HG03558 (cell line): ENCODE data around the gene NIT1.
"Not testable (repeated sequence)": the region's sequence is repeated elsewhere in the genome, so short reads cannot be mapped to it uniquely, and the experiment has no call there.

Source experiments
- ATAC-seq: cut with Tn5 transposase; IDR thresholded peaks from one replicate; pipeline ENCODE4 v1.9.1; 2021; ENCODE audit warnings: moderate number of reproducible peaks; ENCODE audit not compliant: unreplicated experiment; ENCODE audit errors: extremely low read depth

Gene NIT1

DNA sequence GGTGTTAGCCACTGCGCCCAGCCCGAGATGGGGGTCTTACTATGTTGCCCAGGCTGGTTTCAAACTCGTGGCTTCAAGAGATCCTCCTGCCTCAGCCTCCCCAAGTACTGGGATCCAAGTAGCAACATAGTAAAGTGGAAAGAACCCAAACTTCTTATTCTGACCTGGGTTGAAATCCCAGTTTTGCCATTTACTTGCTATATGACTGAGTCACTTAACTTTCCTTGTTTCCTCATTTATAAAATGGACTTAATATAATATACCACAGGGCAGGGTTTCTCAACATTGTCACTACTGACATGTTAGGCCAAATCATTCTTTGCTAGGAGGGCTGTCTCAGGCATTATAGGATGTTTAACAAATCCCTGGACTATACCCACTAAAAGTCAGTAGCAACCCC, 6.8 kb upstream of the NIT1 start:
- ATAC-seq = no peak

DNA sequence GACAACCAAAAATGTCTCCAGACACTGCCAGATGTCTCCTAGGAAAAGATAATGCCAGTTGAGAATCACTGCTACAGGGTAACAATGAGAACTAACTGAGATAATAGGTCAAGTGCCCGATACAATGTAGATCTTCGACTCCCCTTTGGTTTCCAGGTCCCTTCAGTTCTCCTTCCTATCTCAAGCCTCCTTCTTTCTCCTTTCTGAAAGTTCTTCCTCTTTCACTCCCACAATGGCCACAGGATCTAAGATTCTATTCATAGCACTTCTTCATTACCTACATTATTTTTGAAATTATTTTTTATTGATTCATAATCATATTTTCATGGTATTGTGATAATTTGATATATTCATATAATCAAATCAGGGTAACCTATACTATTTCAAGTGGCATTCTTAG, 6.4 kb upstream of the NIT1 start:
- no peak for ATAC-seq

DNA sequence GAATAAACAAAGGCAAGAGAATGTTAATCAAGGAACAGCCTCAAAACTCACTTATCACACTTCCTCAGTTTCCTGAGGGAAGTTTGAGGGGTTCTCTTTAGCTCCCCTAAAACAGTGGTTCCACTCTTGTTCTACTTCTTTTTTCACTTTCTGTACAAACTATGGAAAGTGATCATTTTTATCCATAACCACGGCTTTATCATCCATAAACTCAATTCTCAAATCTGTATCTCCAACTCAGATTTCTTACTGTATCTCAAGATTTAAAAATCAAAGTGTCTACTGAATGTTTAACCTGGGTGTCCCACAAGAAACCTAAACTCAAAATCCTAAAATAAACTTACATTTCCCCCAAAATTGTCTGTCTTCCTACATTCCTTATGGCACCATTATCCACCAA, 4.0 kb upstream of the NIT1 start:
- no peak for ATAC-seq

DNA sequence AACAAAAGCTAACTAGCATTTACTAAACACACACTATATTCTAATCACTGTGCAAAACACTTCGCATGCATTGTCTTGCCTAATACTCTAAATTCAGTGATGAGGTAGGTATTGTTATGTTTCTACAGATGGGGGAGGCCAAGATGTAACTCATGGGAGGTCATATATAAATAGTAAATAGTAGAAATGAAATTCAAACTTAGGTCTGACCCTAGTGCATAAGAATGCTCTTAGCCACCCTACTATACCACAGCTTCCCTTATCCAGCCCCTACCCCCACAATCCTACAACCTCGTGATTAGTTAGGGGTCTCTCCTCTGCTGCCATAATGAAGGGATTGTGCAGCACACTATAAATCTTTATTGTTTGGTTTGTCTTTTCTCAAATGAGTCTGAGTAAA, 3.3 kb upstream of the NIT1 start:
- ATAC-seq = no peak

DNA sequence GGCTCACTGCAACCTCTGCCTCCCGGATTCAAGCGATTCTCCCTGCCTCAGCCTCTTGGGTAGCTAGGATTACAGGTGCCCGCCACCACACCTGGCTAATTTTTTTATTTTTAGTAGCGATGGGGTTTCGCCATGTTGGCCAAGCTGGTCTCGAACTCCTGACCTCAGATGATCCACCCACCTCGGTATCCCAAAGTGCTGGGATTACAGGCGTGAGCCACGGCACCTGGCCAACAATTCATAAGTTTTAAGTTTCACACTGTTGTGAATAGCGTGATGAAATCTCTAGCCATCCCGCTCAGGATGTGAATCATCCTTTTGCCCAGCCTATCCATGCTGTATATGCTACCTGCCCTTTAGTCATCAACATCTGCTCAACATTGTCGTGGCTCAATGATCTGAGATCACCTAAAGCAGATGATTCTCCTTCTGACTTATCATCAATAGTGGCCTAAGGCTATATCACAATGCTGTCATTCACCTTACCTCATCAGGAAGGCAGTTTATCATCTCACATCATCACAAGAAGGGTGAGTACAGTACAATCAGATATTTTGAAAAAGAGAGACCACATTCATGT, 2.7 kb upstream of the NIT1 start:
- no peak for ATAC-seq

DNA sequence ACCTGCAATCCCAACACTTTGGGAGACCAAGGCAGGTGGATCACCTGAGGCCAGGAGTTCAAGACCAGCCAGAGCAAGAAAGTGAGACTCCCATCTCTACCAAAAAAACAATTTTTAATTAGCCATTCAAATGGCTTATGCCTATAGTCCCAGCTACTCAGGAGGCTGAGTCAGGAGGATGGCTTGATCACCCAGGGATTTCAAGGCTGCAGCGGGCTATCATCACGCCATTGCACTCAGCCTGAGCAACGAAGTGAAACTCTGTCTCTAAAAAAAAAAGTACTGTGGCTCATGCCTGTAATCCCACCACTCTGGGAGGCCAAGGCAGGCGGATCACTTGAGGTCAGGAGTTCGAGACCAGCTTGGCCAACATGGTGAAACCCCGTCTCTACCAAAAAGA, 1.9 kb upstream of the NIT1 start:
- not testable (repeated sequence) for ATAC-seq

DNA sequence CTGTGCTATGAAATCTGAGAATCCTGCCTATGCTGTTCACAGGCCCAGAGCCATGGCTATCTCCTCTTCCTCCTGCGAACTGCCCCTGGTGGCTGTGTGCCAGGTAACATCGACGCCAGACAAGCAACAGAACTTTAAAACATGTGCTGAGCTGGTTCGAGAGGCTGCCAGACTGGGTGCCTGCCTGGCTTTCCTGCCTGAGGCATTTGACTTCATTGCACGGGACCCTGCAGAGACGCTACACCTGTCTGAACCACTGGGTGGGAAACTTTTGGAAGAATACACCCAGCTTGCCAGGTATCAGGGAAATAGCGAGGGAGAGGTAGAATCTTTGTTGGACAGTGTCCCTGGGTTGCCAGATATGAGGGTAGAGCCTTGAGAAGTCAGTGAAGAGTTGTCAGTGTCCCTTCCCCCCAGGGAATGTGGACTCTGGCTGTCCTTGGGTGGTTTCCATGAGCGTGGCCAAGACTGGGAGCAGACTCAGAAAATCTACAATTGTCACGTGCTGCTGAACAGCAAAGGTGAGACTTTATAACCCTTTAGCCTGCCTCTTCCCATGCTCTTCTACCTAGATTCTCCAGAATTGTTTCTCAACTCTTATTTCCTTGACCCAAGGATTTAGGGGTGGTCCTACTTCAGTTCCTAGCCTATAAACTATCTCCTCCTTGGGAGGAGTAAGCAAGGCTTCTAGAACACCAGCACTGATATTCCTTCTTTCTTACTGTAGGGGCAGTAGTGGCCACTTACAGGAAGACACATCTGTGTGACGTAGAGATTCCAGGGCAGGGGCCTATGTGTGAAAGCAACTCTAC, 1.4 kb downstream of the NIT1 start:
- no peak for ATAC-seq

DNA sequence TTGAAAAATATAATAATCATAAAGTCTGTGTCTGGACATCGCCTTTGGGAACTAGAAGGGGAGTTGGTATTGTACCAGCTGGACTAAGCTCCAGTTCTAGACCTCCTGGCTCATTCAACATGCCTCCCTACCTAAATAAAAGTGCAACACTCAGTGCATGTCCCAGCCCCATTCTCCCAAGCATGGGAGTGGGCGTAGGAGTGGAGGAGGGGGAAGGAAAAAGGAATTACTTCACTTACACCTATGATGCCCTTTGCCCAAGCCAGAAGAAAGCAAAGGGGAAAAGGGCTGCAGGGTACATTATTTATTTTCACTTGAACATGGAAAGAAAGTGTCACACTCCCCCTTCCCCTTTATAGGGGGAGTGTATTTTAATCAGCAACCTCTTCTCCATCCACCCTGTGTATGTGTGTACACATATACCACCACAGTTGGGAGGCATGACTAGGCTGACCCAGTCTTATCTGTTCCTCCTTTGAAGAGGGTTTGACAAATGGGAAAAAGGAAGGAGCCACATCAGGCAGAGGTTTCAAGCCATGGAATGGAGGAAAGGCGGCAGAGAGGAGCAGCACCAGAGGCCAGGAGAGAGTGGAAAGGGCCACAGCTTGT, 3.2 kb downstream of the NIT1 start:
- ATAC-seq = no peak

DNA sequence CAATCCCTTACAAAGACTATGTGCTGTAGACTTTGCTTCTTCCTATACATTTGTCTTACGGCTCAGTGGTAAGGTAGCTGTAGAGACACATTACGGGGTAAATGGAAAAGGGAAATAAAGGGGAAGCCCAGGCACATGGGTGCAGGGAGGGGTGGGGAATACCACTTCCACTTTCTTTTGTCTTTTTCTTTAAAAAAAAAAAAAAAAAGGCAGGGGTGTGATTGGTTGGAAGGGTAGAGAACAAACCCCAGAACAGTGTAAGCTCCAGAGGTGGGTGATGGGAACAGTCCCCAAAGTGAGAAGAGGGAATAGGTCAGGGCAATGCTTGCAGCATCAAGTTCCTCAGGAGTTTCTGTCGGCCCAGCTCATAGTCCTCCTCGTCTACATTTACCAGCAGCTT, 3.9 kb downstream of the NIT1 start:
- no peak for ATAC-seq

DNA sequence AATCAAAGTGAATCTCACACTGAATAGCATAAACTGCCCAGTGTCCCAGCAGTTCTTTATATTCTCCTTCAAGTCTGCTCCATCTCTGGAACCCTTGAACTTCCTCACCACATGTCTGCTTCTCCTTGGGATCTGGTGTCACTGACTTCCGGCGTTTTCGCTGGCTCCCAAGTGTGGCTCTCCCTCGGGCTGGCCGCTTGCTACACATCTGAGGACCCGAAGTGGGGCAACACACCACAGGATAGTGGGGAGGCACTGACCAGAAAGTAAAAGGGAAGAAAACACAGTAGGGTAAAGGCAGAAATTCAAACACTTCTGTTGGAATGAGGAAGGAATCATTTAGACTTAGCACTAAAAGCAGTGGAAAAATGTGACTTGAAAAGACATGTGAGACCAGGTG, 5.1 kb downstream of the NIT1 start:
- ATAC-seq = no peak

DNA sequence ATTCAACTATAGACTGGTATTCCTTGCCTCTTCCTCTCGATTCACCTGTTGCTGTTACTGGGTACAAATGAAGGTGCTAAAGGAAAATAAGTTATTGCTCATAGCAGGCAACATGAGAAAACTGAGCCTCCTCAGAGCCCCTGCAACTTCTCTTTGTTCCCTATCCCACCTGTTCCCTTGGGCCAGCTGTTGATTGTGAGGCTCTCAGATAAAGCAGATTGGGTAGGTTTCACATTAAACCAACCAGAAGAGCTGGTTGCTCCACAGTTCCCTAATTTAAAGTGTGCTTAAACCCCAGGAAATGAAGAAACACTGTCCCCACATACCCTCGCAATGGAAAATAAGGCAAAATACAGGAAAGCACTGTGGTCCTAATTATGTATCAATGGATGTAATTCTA, 9.7 kb downstream of the NIT1 start:
- no peak for ATAC-seq

DNA sequence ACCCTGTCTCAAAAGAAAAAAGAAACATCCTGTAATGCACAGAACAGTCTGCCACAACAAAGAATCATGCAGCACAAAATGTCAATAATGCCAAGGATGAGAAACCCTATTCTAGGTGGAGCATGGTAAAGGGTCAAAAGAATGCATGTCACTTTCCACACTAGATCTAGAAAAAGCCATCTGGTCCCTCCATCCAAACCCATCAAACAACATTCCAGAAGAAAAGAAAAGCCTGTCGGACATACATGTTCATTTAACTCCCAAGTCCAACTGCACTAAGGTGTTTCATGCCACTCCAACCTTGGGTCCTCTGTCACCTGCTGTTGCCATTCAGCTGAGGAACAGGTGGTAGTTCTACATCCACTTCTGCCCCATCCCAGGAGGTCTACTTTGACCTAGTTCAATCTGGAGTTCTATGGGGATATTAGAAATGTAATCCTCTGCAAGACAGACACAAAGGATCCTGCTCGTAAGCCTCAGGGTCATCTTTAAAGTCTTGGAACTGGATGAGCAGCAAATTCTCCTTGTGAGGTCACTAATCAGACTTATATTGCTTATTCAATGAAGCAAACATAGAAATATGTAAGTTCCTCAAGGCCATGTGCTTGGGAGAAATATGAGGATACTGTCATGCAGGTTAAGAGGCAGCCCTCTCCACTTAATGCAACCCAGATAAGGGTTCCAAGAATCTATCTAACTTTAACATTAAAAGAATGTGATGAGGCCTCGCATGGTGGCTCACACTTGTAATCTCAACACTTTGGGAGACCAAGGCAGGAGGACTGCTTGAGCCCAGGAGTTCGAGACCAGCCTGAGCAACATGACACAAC, 10.9 kb downstream of the NIT1 start:
- ATAC-seq = no peak

DNA sequence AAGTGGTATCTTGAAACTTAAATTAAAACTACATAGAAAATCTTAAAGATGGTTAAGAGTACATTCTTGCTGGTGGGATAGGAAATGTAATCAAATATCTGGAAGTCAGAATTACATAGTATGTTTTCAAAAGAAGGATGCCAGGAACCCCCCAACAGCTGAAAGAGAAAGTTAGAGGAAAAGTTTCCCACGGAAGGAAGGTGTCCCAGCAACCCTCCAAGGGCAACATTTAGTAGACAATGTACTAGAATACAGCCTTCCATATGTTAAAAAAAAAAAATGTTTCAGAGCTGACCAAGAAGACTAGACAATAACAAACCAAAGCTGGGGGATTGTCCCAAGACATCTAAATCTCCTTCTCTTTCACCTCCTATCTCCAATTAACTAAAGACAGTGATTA, 12.4 kb downstream of the NIT1 start:
- no peak for ATAC-seq

DNA sequence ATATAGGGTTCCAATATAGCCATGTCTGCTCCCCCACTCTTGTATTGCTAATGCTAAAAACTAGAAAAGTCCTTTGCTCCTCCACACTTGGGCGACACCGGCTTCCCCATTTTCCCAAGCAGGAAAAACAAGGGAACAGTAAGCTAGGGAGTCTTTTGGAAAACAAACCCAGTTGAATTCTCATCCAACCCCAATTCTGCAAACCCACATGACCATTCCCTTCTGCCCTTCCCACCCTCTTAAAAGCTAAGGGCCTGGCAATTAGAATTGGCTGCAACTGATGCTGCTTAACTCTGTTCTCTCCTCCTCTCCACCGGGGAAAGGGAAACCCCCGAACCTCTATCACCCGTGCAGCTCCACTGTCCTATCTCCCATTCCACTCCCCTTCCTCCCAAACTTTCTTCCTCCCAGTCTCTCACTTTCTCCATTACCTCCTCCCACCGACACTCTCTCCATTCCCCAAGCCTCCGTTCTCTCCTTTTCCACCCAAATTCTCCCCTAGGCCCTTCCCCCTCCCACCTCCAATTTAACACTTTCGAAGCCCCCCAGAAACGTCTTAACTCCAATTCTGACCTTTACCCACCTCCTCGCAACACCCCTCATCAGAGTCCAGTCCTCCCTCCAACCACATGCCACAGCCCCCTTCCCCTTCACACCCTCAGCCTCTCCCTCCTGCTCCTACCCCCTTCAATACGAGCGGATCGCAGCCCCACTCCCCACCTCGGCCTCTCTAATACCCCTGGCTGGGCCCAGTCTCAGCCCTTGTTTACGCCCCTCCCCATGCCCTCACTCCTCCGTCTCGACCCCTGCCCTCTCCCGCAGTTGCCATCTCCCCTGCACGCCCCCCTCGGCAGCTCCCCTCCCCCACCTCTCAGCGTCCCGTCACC, 13.9 kb downstream of the NIT1 start:
- ATAC-seq = no peak

DNA sequence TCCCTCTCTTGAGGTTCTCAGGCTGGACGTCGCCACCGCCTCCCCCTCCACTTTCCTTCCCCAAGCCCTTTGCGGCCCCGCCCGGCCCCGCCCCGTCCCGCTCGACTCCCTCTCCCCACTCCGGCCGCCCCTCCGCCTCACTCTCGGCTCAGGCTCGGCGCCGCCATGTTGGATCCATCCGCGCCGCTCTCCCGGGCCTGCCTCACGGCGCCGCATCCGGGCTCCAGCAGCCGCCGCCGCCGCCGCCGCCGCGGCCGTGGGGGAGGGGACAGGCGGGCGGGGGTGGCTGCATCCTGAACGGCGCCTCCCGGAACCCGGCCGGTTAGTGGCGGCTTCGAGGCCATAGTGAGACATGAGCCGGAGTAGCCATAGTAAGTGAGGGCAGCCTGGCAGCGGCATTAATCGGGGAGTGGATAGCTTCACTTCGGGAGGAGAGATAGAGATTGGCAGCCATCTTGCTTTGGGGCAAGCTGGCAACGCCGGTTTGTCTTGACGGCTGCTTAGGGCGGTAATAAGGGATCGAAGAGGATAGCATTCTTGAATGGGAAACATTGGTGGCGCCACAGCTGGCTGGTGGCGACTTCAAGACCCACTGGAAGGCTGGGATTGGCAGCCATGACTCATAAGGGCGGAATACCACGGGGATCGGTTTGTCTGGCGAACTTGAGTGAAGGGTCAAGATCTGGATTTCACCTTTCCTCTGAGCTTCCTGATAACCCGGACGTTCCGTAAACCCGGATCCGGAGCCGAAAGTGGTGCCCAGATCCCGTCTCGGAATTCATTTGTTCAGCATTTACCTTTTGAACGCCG, 14.7 kb downstream of the NIT1 start, which contains the start of gene DEDD:
TSS of gene DEDD (minus strand) at position 258 of the 810 bp plus-strand sequence. CDS start 8,205 bp downstream, outside the sequence.
- peak; percentile 89 for ATAC-seq

DNA sequence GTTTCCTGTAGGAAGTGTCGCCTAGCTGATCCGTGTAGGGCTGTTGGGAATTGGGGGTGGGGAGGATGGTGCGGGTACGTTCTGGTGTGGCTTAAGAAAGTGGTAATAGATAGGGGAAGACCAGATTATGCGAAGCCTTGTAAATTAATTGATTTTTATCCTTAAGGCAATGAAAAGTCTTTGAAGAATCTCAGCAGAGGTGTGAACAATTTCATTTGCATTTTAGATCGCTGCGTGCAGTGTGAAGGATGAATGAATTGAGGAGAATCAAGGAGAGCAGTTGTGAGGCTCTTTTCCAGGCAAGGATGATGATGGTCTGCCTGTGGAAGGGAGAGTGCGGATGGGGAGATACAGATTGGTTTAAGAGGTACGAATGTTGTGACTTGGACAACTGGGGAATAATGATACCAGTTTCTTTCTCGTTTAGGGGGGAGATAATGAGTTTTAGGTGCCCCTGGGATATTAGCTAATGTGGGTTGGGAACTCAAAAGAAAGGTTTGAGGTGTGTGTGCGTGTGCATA, 15.4 kb downstream of the NIT1 start:
- no peak for ATAC-seq

DNA sequence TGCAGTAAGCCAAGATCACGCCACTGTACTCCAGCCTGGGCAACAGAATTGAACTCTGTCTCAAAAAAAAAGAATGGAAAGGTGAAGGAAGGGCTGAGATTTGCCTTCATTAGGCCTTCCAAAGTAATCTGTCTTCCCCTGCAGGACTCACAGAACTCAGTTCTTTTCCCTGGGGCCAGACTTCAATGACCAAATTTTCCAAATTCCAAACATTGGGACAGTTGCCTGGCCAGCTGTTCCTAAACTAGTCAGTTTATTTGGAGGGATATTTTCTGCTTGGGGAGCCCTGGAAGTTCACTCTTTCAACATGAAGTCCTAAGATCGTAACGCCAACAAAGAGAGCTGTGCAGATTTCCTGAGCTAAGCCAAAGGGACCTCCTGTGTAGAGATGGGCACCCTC, 20.0 kb downstream of the NIT1 start:
- no peak for ATAC-seq

DNA sequence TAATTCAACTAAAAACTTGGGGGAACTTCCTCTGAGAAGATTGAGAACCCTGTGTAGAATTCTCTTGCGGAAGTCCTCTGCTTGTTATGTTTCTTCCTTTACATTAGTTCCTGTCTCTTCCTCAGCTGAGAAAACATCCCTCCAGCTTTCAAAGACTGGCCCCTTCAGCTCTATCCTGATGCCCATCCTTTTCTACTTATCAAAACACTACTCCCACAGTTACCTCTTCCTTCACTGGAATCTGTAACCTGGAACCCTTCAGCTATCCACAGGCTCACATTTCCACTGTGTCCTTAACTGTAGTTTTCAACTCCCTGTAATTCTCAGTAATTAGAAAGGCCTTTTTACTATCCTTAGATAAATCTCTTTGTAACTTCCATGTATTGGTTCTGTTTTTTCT, 20.5 kb downstream of the NIT1 start:
- no peak for ATAC-seq

DNA sequence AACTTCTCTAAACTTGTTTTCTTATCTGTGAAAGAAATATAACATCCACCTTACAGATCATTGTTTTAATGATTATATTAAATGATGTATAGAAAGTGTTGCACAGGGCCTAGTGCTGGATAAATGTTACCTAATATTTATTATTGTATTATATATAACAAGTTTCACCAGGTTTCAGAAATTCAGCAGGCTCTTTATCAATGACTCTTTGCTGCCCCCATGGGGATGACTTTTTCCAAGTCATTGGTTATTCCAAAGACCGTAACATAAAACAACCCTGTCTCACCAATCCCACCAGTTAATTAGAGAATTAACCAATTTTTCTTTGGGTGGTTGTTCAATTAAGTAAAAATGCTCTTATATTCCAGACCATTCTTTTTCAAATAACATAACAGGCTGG, 21.9 kb downstream of the NIT1 start:
- no peak for ATAC-seq
